Upper lobe of left lung (tissue), 4 donors: ENCODE results near the gene SNCB.

Experiments
- CTCF ChIP-seq, 6 experiments: fragments of 450-650 bp in 4 of 6; fragments of 200-600 bp in 2 of 6; sonication (generic) in 2 of 6; IDR thresholded peaks; one replicate each; pipeline ENCODE4 v1.5.1; 2016 to 2019; ENCODE audit warnings: antibody characterized with exemption in 6 of 6
- POLR2A ChIP-seq, 4 donors: fragments of 450-650 bp; IDR thresholded peaks; one replicate each; pipeline ENCODE4 v1.5.1; 2016 to 2017; ENCODE audit warnings: antibody characterized with exemption in 4 of 4, mild to moderate bottlenecking in 2 of 4
- POLR2AphosphoS5 ChIP-seq, 2 donors: sonication (generic); formaldehyde crosslinking; IDR thresholded peaks; one replicate each; pipeline ENCODE4 v1.5.1; 2017; ENCODE audit warnings: antibody characterized with exemption in 2 of 2

- peak in 2 of 6 experiments; percentile 29 to 32 for TF ChIP-seq CTCF (IDR thresholded peaks at IDR 0.05)
- peak in 1 of 2 donors; percentile 56 for TF ChIP-seq POLR2AphosphoS5 (IDR thresholded peaks at IDR 0.05)
- peak in 3 of 4 donors; percentile 34 to 69 (median 42) for TF ChIP-seq POLR2A (IDR thresholded peaks at IDR 0.05)
These were observed 16.9 kb upstream of the SNCB start, which contains the start of gene TSPAN17 for GRCh38 chr5:176647030-176647842.
